GM12892 (cell line): ENCODE results near the gene ASCC1.

Source experiments
- POLR2A ChIP-seq: IDR thresholded peaks from 2 replicates; pipeline ENCODE4 v1.6.1; 2011; ENCODE audit warnings: low read depth, low read length, control low read depth
- POLR2AphosphoS5 ChIP-seq: IDR thresholded peaks from 2 replicates; pipeline ENCODE4 v1.6.1; 2011; ENCODE audit warnings: low read depth, low read length, control low read depth
- TAF1 ChIP-seq: IDR thresholded peaks from 2 replicates; pipeline ENCODE4 v1.6.1; 2011; ENCODE audit warnings: low read depth, mild to moderate bottlenecking, control low read depth, low read length, borderline replicate concordance

DNA sequence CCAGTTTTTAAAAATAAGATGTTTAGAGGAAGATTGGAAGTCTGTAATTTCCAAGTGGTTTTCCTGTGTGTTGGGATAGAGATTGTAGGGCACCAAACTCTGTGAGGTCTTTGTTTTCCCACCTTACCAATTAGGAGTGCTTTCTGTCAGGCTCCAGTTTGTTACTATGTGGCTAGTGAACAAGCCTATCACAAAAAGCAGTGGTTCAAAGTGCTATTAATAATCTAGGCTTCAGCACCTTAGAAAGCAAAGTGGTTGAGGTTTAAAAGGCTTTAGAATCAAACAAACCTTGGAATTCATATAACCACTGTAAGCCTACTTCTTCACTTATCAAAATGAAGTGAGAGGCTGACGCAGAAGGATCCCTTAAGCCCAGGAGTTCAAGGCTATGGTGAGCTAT is 11.4 kb downstream of the ASCC1 start:
- TF ChIP-seq POLR2AphosphoS5, result no peak
- TF ChIP-seq POLR2A, result no peak
- TF ChIP-seq TAF1, result no peak
